A549 treated with DMSO at 1 μM for 4 hours (cell line): ENCODE data around the gene SRBD1. TPM values are rescaled to one million over a fixed set of nuclear protein-coding genes. Genes with fewer than 3 reads are reported as not detected.

ENCODE experiments used
- total RNA-seq: library from RNA; stranded (reverse); fragments of 200-300 nt; extraction: Qiagen RNA extraction; gene quantifications from 5 replicates; pipeline ENCODE4 v1.2.3, GENCODE V29; 2022; ENCODE audit warnings: low read depth

The SRBD1 gene, protein sequence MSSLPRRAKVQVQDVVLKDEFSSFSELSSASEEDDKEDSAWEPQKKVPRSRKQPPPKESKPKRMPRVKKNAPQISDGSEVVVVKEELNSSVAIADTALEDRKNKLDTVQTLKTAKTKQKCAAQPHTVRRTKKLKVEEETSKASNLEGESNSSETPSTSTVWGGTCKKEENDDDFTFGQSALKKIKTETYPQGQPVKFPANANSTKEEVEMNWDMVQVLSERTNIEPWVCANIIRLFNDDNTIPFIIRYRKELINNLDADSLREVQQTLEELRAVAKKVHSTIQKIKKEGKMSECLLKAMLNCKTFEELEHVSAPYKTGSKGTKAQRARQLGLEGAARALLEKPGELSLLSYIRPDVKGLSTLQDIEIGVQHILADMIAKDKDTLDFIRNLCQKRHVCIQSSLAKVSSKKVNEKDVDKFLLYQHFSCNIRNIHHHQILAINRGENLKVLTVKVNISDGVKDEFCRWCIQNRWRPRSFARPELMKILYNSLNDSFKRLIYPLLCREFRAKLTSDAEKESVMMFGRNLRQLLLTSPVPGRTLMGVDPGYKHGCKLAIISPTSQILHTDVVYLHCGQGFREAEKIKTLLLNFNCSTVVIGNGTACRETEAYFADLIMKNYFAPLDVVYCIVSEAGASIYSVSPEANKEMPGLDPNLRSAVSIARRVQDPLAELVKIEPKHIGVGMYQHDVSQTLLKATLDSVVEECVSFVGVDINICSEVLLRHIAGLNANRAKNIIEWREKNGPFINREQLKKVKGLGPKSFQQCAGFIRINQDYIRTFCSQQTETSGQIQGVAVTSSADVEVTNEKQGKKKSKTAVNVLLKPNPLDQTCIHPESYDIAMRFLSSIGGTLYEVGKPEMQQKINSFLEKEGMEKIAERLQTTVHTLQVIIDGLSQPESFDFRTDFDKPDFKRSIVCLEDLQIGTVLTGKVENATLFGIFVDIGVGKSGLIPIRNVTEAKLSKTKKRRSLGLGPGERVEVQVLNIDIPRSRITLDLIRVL
- total RNA-seq = 8.0 to 10.0 TPM (median 9.2 TPM) in 5 replicates

DNA sequence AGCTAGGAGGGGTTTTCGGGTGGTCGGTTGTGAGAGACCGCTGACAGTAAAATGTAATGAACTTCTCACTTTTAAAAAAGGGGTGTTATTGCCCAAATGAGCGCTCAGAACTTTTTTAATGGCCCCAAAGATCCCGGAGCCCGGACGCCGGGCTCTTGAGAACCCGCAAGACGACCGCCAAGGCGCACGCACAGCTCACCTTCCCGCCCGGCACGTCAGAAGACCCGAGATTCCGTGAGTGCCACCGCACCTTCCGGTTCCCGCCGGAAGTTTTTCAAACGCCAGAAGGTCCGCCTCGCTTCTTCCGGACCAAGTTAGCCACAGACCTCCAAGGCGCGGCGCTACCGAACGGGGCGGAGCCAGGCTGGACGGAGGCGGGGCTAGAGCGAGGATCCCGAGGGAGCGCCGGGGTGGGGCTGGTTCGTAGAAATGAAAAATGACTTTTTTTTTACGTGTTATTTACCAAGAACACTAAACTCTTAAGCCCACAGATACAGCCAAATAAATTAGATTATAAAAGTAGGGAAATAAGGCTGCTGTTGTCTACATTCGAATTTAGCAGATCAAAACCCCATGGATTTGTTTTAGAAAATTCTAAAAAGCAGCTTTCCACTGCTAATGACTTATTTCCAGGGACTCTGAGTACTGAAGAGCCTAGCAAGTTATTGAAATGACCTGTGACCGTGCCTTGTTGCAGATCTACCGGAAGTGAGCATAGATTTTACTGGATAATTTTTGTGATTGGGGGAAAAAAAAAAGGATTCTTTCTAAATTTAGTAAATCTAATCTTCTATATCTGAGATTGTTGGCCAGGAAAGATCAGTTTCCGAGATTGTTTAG lies at the start of gene SRBD1:
TSS of gene SRBD1 (minus strand) at position 248 of the 840 bp plus-strand sequence. CDS start 5,826 bp downstream, outside the sequence.

DNA sequence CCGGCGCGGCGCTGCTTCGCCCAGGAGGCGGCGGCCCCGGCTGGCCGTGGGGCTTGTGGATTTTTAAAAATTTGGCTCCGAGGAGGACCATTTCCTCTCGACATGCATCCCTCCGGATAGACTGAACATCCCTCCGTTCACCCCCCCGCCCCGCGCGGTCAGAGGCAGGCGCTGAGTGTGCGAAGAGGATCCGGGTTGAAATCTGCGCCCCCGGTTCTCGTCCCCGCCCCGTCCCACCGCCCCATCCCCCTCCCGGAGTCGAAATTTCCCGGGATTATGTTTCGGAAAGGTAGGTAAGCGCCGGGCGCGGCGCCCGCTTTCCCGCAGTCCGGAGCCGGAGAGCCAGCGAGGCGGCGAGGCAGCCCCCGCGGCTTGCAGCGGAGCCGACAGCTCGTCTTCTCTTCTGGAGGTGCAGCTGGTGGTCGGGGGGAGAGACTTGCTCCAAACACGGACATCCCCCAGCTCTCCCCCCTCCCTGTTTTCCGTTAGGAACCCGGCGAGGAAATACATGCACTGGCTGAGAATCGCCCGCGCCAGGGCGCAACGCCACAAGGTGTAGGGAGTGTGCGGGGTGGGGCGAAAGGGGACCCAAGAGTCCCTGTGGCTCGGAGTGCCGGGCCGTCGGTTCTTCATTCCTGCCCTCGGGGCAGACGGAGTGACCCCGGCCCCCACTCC lies 40.5 kb upstream of the SRBD1 start, which contains the start of gene PRKCE:
TSS of gene PRKCE (plus strand) at position 261 of the 675 bp plus-strand sequence.

Other genes with a start within 250 kb of the SRBD1 start
- 10.1 to 13.1 TPM (median 10.4 TPM) in 5 replicates for gene PRKCE, start 40.4 kb upstream of the SRBD1 start, total RNA-seq